HL-60 (cell line): ENCODE data around the gene CD48.

Experiments
- DNase-seq, 2 experiments: peaks; one replicate each; pipeline ENCODE4 v3.0.0-alpha.2; 2010 to 2020; ENCODE audit warnings: low read depth in 1 of 2, low spot score in 1 of 2
- H3K27ac ChIP-seq: fragments of 250-450 bp; sonication (Bioruptor Pico); replicated peaks from 2 replicates; pipeline ENCODE4 v1.5.1; 2020; ENCODE audit warnings: mild to moderate bottlenecking, moderate library complexity
- H3K27me3 ChIP-seq: fragments of 250-450 bp; sonication (Bioruptor Pico); 2 replicates; pipeline ENCODE4 v1.5.1; 2021; ENCODE audit warnings: mild to moderate bottlenecking, moderate library complexity; ENCODE audit not compliant: insufficient read depth, poor library complexity, severe bottlenecking
- H3K4me3 ChIP-seq: replicated peaks from 2 replicates; pipeline ENCODE4 v1.5.1; 2011; ENCODE audit warnings: mild to moderate bottlenecking, control low read depth, low read length; ENCODE audit not compliant: insufficient read depth
- CTCF ChIP-seq: IDR thresholded peaks from one replicate; pipeline ENCODE4 v1.5.1; 2011; ENCODE audit warnings: low read length, control low read depth, inconsistent platforms; ENCODE audit not compliant: insufficient read depth
- GABPA ChIP-seq: IDR thresholded peaks from 2 replicates; pipeline ENCODE4 v1.6.1; 2012; ENCODE audit warnings: low read depth
- POLR2AphosphoS5 ChIP-seq: IDR thresholded peaks from 2 replicates; pipeline ENCODE4 v1.6.1; 2012; ENCODE audit warnings: low read depth
- REST ChIP-seq: IDR thresholded peaks from 2 replicates; pipeline ENCODE4 v1.6.1; 2012; ENCODE audit warnings: low read depth; ENCODE audit not compliant: insufficient replicate concordance
- SPI1 ChIP-seq: IDR thresholded peaks from 2 replicates; pipeline ENCODE4 v1.6.1; 2012; ENCODE audit warnings: low read depth, mild to moderate bottlenecking, borderline replicate concordance
- long read RNA-seq: library from polyadenylated mRNA; unstranded; transcript quantifications from one replicate; pipeline ENCODE4 v2.0.0, GENCODE V29; 2020

Gene CD48
- long read RNA-seq, transcript CD48-202 (4 exons, 1,126 nt), result major isoform, 31 of 33 reads
- long read RNA-seq, partial matches to known transcripts, result 0 of 33 reads
- long read RNA-seq, other reads (novel, unspliced or antisense), result 0 of 33 reads

- Histone ChIP-seq H3K27ac (peak within 1 kb of the TSS; percentile 50), H3K4me3 (peak within 1 kb of the TSS; percentile 49), H3K27me3 (no peaks in the 10 kb centered on the region)
- DNase-seq, result peak in 1 of 2 experiments; percentile 60
- TF ChIP-seq SPI1 (no peak), CTCF (no peak), GABPA (no peak)
These were observed at the start of gene CD48 for GRCh38 chr1:160711602-160712311. CD48 (minus strand) TSS chr1:160711822; CDS start chr1:160711763, 59 bp downstream.

GRCh38 chr1:160761046-160761445 is 49.4 kb upstream of the CD48 start:
- Histone ChIP-seq H3K27ac (no peak overlapping the region), H3K4me3 (no peak overlapping the region), H3K27me3 (no peaks in the 10 kb centered on the region)
- DNase-seq, result no peak
- TF ChIP-seq REST (no peak), POLR2AphosphoS5 (no peak), GABPA (no peak)

GRCh38 chr1:160759740-160760139 is 48.1 kb upstream of the CD48 start:
- DNase-seq, result no peak
- TF ChIP-seq SPI1 (no peak), POLR2AphosphoS5 (no peak), CTCF (no peak), REST (no peak), GABPA (no peak)
- no peak overlapping the region for H3K4me3 ChIP-seq
- no peak overlapping the region for H3K27ac ChIP-seq
- H3K27me3 ChIP-seq, result no peaks in the 10 kb centered on the region

- TF ChIP-seq REST (no peak), POLR2AphosphoS5 (no peak), CTCF (no peak), GABPA (no peak), SPI1 (no peak)
- Histone ChIP-seq H3K4me3 (no peak overlapping the region), H3K27ac (no peak overlapping the region), H3K27me3 (no peaks in the 10 kb centered on the region)
- no peak for DNase-seq
These were observed 46.9 kb upstream of the CD48 start for GRCh38 chr1:160758521-160758920.
